Ectodermal cell (in vitro differentiated cells): ENCODE measurements around the gene TCEA2.

ENCODE experiments used
- H3K27ac ChIP-seq: 2 replicates; pipeline ENCODE4 v1.7.0; 2013; ENCODE audit warnings: mild to moderate bottlenecking, low read depth, low read length; ENCODE audit not compliant: insufficient read depth, poor library complexity, severe bottlenecking
- H3K27me3 ChIP-seq: 2 replicates; pipeline ENCODE4 v1.7.0; 2013; ENCODE audit warnings: mild to moderate bottlenecking, low read length; ENCODE audit not compliant: insufficient read depth, control insufficient read depth, poor library complexity, severe bottlenecking
- H3K36me3 ChIP-seq: one replicate; pipeline ENCODE4 v1.7.0; 2013; ENCODE audit warnings: low read length; ENCODE audit not compliant: control insufficient read depth, insufficient read depth
- H3K4me1 ChIP-seq: one replicate; pipeline ENCODE4 v1.7.0; 2013; ENCODE audit warnings: low read length; ENCODE audit not compliant: control insufficient read depth, insufficient read depth
- H3K4me3 ChIP-seq: 2 replicates; pipeline ENCODE4 v1.7.0; 2013; ENCODE audit warnings: low read depth, low read length, control low read depth; ENCODE audit not compliant: insufficient read depth
- H3K9me3 ChIP-seq: 2 replicates; pipeline ENCODE4 v1.7.0; 2013; ENCODE audit warnings: mild to moderate bottlenecking, low read length, moderate library complexity; ENCODE audit not compliant: control insufficient read depth
- WGBS, 2 experiments: methylation state at CpG; one replicate each; pipeline ENCODE4 v1.1.7; 2013; ENCODE audit warnings: missing lambda C conversion rate in 2 of 2; 5-methylcytosine and 5-hydroxymethylcytosine counted together

The TCEA2 gene

GRCh38 chr20:64027981-64028685, 34.9 kb upstream of the TCEA2 start:
- H3K36me3 ChIP-seq: peaks cover 38% of the 10 kb centered on the region
- no peak overlapping the region for H3K4me3 ChIP-seq
- H3K27ac ChIP-seq: no peak overlapping the region
- H3K9me3 ChIP-seq: no peaks in the 10 kb centered on the region
- H3K27me3 ChIP-seq: no peaks in the 10 kb centered on the region
- 94 to 95% methylated on average over 24 of the region's 24 CpGs for WGBS, 2 experiments
- no peaks in the 10 kb centered on the region for H3K4me1 ChIP-seq

GRCh38 chr20:64029293-64030117, 33.5 kb upstream of the TCEA2 start:
- H3K4me3 ChIP-seq: no peak overlapping the region
- H3K27ac ChIP-seq: no peak overlapping the region
- H3K4me1 ChIP-seq: no peaks in the 10 kb centered on the region
- no peaks in the 10 kb centered on the region for H3K9me3 ChIP-seq
- H3K27me3 ChIP-seq: no peaks in the 10 kb centered on the region
- peaks cover 27% of the 10 kb centered on the region for H3K36me3 ChIP-seq
- WGBS, 2 experiments: 96% methylated on average over 38 of the region's 38 CpGs

GRCh38 chr20:64030371-64031134, 32.4 kb upstream of the TCEA2 start:
- Histone ChIP-seq H3K27ac (no peak overlapping the region), H3K36me3 (peaks cover 18% of the 10 kb centered on the region), H3K27me3 (no peaks in the 10 kb centered on the region), H3K9me3 (no peaks in the 10 kb centered on the region), H3K4me3 (no peak overlapping the region), H3K4me1 (peaks cover 2% of the 10 kb centered on the region)
- 96% methylated on average over 20 of the region's 20 CpGs for WGBS, 2 experiments

GRCh38 chr20:64031822-64032314, 31.1 kb upstream of the TCEA2 start:
- Histone ChIP-seq H3K4me1 (peaks cover 15% of the 10 kb centered on the region), H3K36me3 (peaks cover 16% of the 10 kb centered on the region), H3K9me3 (no peaks in the 10 kb centered on the region), H3K4me3 (no peak overlapping the region), H3K27ac (no peak overlapping the region), H3K27me3 (peaks cover 4% of the 10 kb centered on the region)
- 96% methylated on average over 19 of the region's 19 CpGs for WGBS, 2 experiments

- peaks cover 15% of the 10 kb centered on the region for H3K27me3 ChIP-seq
- 95% methylated on average over 31 of the region's 31 CpGs for WGBS, 2 experiments
- H3K4me1 ChIP-seq: peaks cover 15% of the 10 kb centered on the region
- no peak overlapping the region for H3K4me3 ChIP-seq
- H3K27ac ChIP-seq: no peak overlapping the region
- H3K9me3 ChIP-seq: no peaks in the 10 kb centered on the region
- peaks cover 7% of the 10 kb centered on the region for H3K36me3 ChIP-seq
Observed at GRCh38 chr20:64032706-64033624, 30.0 kb upstream of the TCEA2 start.

- no peak overlapping the region for H3K4me3 ChIP-seq
- H3K36me3 ChIP-seq: peaks cover 5% of the 10 kb centered on the region
- peaks cover 25% of the 10 kb centered on the region for H3K27me3 ChIP-seq
- no peaks in the 10 kb centered on the region for H3K9me3 ChIP-seq
- no peak overlapping the region for H3K27ac ChIP-seq
- H3K4me1 ChIP-seq: peaks cover 15% of the 10 kb centered on the region
- WGBS, 2 experiments: 93 to 95% methylated on average over 11 of the region's 11 CpGs
Observed at GRCh38 chr20:64033981-64034493, 29.0 kb upstream of the TCEA2 start.

GRCh38 chr20:64035066-64035932, 27.7 kb upstream of the TCEA2 start:
- Histone ChIP-seq H3K27me3 (peaks cover 38% of the 10 kb centered on the region), H3K27ac (no peak overlapping the region), H3K4me3 (no peak overlapping the region), H3K4me1 (peaks cover 15% of the 10 kb centered on the region), H3K9me3 (no peaks in the 10 kb centered on the region), H3K36me3 (peaks cover 3% of the 10 kb centered on the region)
- 82 to 83% methylated on average over 17 of the region's 17 CpGs for WGBS, 2 experiments

- peaks cover 44% of the 10 kb centered on the region for H3K27me3 ChIP-seq
- H3K9me3 ChIP-seq: no peaks in the 10 kb centered on the region
- 55 to 62% methylated on average over 10 of the region's 10 CpGs for WGBS, 2 experiments
- no peaks in the 10 kb centered on the region for H3K36me3 ChIP-seq
- no peak within 1 kb of the TSS for H3K4me3 ChIP-seq
- no peak within 1 kb of the TSS for H3K27ac ChIP-seq
- peaks cover 15% of the 10 kb centered on the region for H3K4me1 ChIP-seq
Observed at GRCh38 chr20:64035933-64036345, 27.1 kb upstream of the TCEA2 start, which contains the start of gene C20orf204. Gene C20orf204, plus strand, starts transcription at chr20:64036182. Its CDS starts 142 bp downstream, at chr20:64036324.
